Transverse colon (tissue), 3 donors: ENCODE results near the gene PLA2G10.
"Not testable (repeated sequence)": the region's sequence is repeated elsewhere in the genome, so short reads cannot be mapped to it uniquely, and the experiment has no call there.

Experiments
- CTCF ChIP-seq, 5 experiments: fragments of 200-600 bp in 3 of 5; fragments of 450-650 bp in 2 of 5; sonication (generic) in 3 of 5; IDR thresholded peaks; 1 replicate in 2 of 5; 2 replicates in 3 of 5; pipeline ENCODE4 v1.5.1; 2016 to 2017; ENCODE audit warnings: antibody characterized with exemption in 5 of 5, inconsistent platforms in 3 of 5, mild to moderate bottlenecking in 2 of 5, moderate library complexity in 1 of 5
- EP300 ChIP-seq: sonication (generic); formaldehyde crosslinking; IDR thresholded peaks from one replicate; pipeline ENCODE4 v1.6.1; 2017; ENCODE audit warnings: antibody characterized with exemption, low read depth
- POLR2A ChIP-seq: fragments of 450-650 bp; IDR thresholded peaks from one replicate; pipeline ENCODE4 v1.6.1; 2016; ENCODE audit warnings: antibody characterized with exemption, mild to moderate bottlenecking, moderate library complexity

GRCh38 chr16:14733233-14733632, 39.1 kb upstream of the PLA2G10 start:
- not testable (repeated sequence) for TF ChIP-seq CTCF (IDR thresholded peaks at IDR 0.05); EP300; POLR2A
